OCI-M2 (cell line): Measurements from ENCODE around the gene PUM1.

Experiments
- DNase-seq: peaks from one replicate; lab custom pipeline; 2025; ENCODE audit not compliant: unreplicated experiment; lab: John Stamatoyannopoulos, UW

PUM1 gene

GRCh38 chr1:30930631-30931173, 134.8 kb downstream of the PUM1 start:
- DNase-seq = no peak

GRCh38 chr1:30929944-30930525, 135.5 kb downstream of the PUM1 start:
- no peak for DNase-seq

GRCh38 chr1:30929135-30929889, 136.2 kb downstream of the PUM1 start:
- DNase-seq = no peak

GRCh38 chr1:30928789-30929134, 136.8 kb downstream of the PUM1 start:
- no peak for DNase-seq

- DNase-seq = no peak
Observed at GRCh38 chr1:30928171-30928570, 137.3 kb downstream of the PUM1 start.

GRCh38 chr1:30927448-30927847, 138.1 kb downstream of the PUM1 start:
- no peak for DNase-seq

- DNase-seq = no peak
Observed at GRCh38 chr1:30923597-30923996, 141.9 kb downstream of the PUM1 start.

- DNase-seq = no peak
Observed at GRCh38 chr1:30920827-30921226, 144.7 kb downstream of the PUM1 start.

GRCh38 chr1:30919025-30919881, 146.3 kb downstream of the PUM1 start:
- peak; percentile 45 for DNase-seq

- DNase-seq = no peak
Observed at GRCh38 chr1:30916296-30916695, 149.2 kb downstream of the PUM1 start.

GRCh38 chr1:30915491-30916230, 149.9 kb downstream of the PUM1 start:
- DNase-seq = no peak

GRCh38 chr1:30914931-30915330, 150.6 kb downstream of the PUM1 start:
- DNase-seq = no peak

- no peak for DNase-seq
Observed at GRCh38 chr1:30914587-30914922, 151.0 kb downstream of the PUM1 start.

- no peak for DNase-seq
Observed at GRCh38 chr1:30912913-30913652, 152.4 kb downstream of the PUM1 start.

- no peak for DNase-seq
Observed at GRCh38 chr1:30912224-30912623, 153.3 kb downstream of the PUM1 start.

GRCh38 chr1:30911059-30911954, 154.2 kb downstream of the PUM1 start:
- DNase-seq = peak; percentile 46

- DNase-seq = no peak
Observed at GRCh38 chr1:30909365-30910068, 156.0 kb downstream of the PUM1 start.

- no peak for DNase-seq
Observed at GRCh38 chr1:30908696-30909364, 156.7 kb downstream of the PUM1 start, which contains the start of gene SDC3. SDC3 (minus strand) TSS chr1:30908758; CDS start chr1:30908586, 172 bp downstream.
